Lower leg skin (tissue), 3 donors: ENCODE data around the gene SPNS2.

Experiments used
- POLR2A ChIP-seq, 2 donors: fragments of 450-650 bp; IDR thresholded peaks; one replicate each; pipeline ENCODE4 v1.6.1; 2016 to 2017; ENCODE audit warnings: antibody characterized with exemption in 2 of 2, mild to moderate bottlenecking in 1 of 2, moderate library complexity in 1 of 2
- TF ChIP-seq, protein P1 (sequence below), 3 donors: fragments of 450-650 bp; IDR thresholded peaks; one replicate each; pipeline ENCODE4 v1.5.1; 2016; ENCODE audit warnings: antibody characterized with exemption in 3 of 3, mild to moderate bottlenecking in 3 of 3, moderate library complexity in 2 of 3

DNA sequence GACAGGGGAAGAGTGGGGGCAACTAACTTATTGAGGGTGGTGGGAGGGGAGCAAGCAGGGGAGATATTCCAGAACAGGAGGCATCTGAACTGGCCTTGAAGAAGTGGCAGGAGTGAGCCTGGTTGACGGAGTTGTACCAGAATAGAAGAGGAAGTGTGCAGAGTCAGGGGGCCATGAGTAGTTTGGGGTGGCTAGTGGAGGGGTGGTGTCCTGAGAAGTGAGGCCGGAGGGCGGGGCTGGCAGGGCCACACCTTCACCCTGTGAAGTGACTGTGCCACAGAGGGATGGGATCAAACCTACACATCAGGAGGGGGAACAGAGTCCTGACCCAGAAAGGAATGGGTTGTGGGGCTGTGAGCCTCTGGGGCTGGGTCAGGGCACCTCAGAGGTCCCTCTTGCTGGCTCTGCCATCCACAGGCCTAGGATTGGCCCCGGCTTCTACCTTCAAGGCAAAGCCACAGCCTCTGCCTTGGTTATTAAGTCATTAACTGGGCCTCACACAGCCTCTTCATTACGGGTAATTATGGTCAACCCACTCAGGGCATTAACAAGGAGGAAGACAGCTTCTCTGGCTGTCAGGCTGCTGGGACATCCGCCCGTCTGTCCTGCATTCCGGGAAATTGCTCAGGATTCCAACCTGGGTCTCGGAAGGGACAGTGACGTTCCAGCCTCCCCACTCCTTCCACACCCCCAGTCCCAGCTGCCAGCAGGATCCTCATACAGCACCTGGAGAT, 12.7 kb downstream of the SPNS2 start:
- no peak for TF ChIP-seq POLR2A (IDR thresholded peaks at IDR 0.05)
- TF ChIP-seq, protein P1, sequence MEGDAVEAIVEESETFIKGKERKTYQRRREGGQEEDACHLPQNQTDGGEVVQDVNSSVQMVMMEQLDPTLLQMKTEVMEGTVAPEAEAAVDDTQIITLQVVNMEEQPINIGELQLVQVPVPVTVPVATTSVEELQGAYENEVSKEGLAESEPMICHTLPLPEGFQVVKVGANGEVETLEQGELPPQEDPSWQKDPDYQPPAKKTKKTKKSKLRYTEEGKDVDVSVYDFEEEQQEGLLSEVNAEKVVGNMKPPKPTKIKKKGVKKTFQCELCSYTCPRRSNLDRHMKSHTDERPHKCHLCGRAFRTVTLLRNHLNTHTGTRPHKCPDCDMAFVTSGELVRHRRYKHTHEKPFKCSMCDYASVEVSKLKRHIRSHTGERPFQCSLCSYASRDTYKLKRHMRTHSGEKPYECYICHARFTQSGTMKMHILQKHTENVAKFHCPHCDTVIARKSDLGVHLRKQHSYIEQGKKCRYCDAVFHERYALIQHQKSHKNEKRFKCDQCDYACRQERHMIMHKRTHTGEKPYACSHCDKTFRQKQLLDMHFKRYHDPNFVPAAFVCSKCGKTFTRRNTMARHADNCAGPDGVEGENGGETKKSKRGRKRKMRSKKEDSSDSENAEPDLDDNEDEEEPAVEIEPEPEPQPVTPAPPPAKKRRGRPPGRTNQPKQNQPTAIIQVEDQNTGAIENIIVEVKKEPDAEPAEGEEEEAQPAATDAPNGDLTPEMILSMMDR (IDR thresholded peaks at IDR 0.05), result no peak
